PC-3 (cell line): ENCODE data around the gene KCNT1.

Experiments
- CTCF ChIP-seq: fragments of 300-600 bp; sonication (generic); conservative IDR thresholded peaks from 2 replicates; pipeline ENCODE4 v1.5.1; 2017; ENCODE audit warnings: antibody characterized with exemption, low read depth, mild to moderate bottlenecking, low read length
- EZH2 ChIP-seq: fragments of 300-600 bp; sonication (generic); IDR thresholded peaks from one replicate; pipeline ENCODE4 v1.6.1; 2017; ENCODE audit warnings: antibody characterized with exemption, mild to moderate bottlenecking, low read length; ENCODE audit not compliant: unreplicated experiment

- TF ChIP-seq CTCF (no peak), EZH2 (no peak)
Observed at GRCh38 chr9:135693265-135693664, 8.7 kb upstream of the KCNT1 start.
